ENCODE results near the gene MAPK8IP3. TPM values are rescaled to one million over a fixed set of nuclear protein-coding genes. Genes with fewer than 3 reads are reported as not detected.

Gene MAPK8IP3
- total RNA-seq, 2 experiments from 2014 or later: 101 to 108 TPM

DNA sequence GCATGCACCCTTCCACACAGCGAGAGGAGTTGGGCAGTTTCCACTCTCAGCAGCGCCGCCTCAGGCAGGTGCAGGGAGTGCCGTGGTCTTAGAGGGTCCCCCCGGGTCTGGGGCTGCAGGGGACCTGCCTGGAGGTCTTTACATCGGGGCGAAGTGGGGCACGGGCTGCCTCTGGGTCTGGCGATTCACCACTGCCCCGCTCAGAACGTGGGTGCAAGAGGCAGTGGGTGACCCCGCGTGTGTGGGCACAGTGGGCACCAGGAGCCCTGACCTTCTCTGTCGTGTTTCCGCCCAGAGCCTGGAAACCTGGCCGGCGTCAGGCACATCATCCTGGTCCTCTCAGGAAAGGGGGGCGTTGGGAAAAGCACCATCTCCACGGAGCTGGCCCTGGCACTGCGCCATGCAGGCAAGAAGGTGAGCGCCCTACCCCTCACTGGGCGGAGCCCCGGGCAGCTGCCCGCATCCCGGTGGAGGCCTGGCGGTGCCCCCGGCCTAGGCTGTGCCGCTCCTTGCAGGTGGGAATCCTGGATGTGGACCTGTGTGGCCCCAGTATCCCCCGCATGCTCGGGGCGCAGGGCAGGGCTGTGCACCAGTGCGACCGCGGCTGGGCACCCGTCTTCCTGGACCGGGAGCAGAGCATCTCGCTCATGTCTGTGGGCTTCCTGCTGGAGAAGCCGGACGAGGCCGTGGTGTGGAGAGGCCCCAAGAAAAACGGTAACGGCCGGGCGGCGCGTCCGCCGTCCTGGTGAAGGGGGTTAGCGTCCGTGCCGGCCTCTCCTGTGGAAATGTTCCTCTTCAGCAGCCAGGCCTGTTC is 80.5 kb downstream of the MAPK8IP3 start:
- Mint-ChIP-seq H3K4me1 (peaks cover 18% of the 10 kb centered on the region), H3K27ac (no peak overlapping the region), H3K27me3 (no peaks in the 10 kb centered on the region), H3K9me3 (no peaks in the 10 kb centered on the region), H3K4me3 (no peak overlapping the region), H3K36me3 (ENCODE audit: low read depth) (peaks cover 10% of the 10 kb centered on the region)
- POLR2A ChIA-PET: no interaction called here
- DNase-seq: no peak
- CTCF ChIA-PET: no interaction called here

DNA sequence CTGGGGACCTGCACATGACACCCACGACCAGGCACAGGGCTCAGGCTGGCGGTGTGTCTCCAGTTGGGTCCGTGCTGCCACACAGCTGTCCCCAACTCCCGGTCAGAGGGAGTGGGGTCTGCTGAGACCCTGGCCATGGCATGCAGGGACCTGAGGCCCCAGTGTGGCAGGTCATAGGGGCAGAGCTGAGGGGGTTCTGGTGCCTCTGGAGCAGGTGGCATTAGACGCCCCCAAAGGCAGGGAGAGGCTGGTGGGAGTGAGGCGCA is 81.0 kb downstream of the MAPK8IP3 start:
- ChIA-PET CTCF (no interaction called here), POLR2A (no interaction called here)
- peaks cover 8% of the 10 kb centered on the region for H3K36me3 Mint-ChIP-seq (ENCODE audit: low read depth)
- H3K9me3 Mint-ChIP-seq: no peaks in the 10 kb centered on the region
- H3K27me3 Mint-ChIP-seq: no peaks in the 10 kb centered on the region
- H3K4me3 Mint-ChIP-seq: no peak overlapping the region
- DNase-seq: no peak
- no peak overlapping the region for H3K27ac Mint-ChIP-seq
- peaks cover 13% of the 10 kb centered on the region for H3K4me1 Mint-ChIP-seq

DNA sequence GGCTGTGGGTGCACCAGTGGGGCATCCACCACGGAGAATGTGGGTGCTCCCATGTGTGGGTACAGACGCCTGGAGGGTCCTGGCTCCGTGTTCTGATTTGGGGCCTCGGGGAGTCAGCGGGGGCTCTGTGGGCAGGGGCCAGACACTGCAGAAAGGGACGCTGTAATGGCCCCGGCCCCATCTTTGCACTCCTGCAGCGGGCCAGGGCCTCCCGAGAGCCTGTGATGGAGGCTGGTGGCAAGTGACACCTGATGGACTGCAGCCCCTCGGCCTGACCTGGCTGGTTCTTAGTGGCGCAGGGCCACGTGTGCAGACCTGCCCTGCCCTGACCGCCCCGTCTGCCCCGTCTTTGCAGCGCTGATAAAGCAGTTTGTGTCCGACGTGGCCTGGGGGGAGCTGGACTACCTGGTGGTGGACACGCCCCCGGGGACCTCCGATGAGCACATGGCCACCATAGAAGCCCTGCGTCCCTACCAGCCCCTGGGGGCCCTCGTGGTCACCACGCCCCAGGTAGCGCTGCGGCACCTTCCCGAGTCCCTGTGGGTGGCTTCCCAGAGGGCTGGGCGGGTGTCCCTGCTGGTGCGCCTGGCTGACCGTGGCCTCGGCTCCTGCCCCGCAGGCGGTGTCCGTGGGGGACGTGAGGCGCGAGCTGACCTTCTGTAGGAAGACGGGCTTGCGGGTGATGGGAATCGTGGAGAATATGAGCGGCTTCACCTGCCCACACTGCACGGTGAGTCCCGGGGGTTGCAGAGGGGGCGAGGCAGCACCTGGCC is 81.5 kb downstream of the MAPK8IP3 start:
- Mint-ChIP-seq H3K4me3 (no peak overlapping the region), H3K27me3 (no peaks in the 10 kb centered on the region), H3K9me3 (no peaks in the 10 kb centered on the region), H3K36me3 (ENCODE audit: low read depth) (peaks cover 8% of the 10 kb centered on the region), H3K27ac (no peak overlapping the region), H3K4me1 (peaks cover 13% of the 10 kb centered on the region)
- ChIA-PET CTCF (interaction anchor here (0.6 to 0.8 kb wide), 2 partner anchors 12 to 82 kb away, joined by 3 to 4 read pairs; no protein-coding TSS in a partner anchor), POLR2A (no interaction called here)
- no peak for DNase-seq

DNA sequence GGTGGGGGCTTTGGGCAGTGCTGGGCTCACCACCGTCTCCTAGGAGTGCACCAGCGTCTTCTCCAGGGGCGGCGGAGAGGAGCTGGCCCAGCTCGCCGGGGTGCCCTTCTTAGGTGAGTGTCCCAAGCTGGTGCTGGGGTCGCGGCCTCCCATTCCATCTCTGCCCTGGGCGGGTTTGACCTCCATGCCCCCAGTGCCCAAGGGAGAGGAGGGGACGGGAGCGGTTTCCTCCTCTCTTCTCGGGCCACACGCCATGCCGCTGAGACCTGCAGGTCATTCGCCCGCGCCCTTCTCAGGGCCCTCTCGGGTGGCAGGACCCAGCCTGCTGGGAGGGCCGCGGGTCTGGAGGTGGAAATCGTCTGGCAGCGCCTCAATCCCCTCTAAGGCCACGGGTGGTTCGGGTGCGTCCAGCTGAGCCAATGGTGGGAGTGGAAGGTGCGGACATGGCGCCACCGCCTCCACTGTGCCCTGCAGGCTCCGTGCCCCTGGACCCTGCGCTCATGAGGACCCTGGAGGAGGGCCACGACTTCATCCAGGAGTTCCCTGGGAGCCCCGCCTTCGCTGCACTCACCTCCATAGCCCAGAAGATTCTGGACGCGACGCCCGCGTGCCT is 82.2 kb downstream of the MAPK8IP3 start:
- CTCF ChIA-PET: interaction anchor here (0.6 to 0.8 kb wide), 2 partner anchors 13 to 675 kb away, joined by 3 to 4 read pairs; no protein-coding TSS in a partner anchor
- Mint-ChIP-seq H3K4me1 (peaks cover 12% of the 10 kb centered on the region), H3K27ac (no peak overlapping the region), H3K9me3 (no peaks in the 10 kb centered on the region), H3K27me3 (no peaks in the 10 kb centered on the region), H3K36me3 (ENCODE audit: low read depth) (peaks cover 7% of the 10 kb centered on the region), H3K4me3 (no peak overlapping the region)
- POLR2A ChIA-PET: no interaction called here
- DNase-seq: no peak

DNA sequence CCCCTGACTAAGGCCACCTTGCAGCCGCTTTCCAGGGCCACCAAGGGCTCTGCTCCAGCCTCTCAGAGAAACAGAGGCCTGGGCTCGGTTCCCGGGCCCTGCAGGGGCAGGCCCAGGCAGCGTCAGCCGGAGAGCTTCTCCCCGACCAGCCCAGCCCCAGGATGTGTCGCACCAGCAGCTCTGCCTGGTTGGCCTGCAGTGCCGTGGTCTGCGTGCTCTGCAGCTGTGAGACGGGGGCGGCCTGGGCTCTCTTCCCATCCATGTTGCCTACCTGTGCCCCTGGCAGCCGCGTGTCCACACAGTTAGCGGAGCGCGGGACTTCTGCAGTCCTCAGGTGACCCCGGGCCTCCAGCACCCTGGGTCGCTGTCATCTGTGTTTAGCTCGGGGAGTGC is 82.7 kb downstream of the MAPK8IP3 start:
- DNase-seq: no peak
- H3K9me3 Mint-ChIP-seq: no peaks in the 10 kb centered on the region
- H3K27ac Mint-ChIP-seq: no peak overlapping the region
- ChIA-PET CTCF (interaction anchor here (0.6 kb wide), 1 partner anchor 675 kb away, joined by 3 read pairs; no protein-coding TSS in a partner anchor), POLR2A (no interaction called here)
- H3K4me3 Mint-ChIP-seq: no peak overlapping the region
- H3K4me1 Mint-ChIP-seq: peaks cover 8% of the 10 kb centered on the region
- peaks cover 4% of the 10 kb centered on the region for H3K36me3 Mint-ChIP-seq (ENCODE audit: low read depth)
- no peaks in the 10 kb centered on the region for H3K27me3 Mint-ChIP-seq

DNA sequence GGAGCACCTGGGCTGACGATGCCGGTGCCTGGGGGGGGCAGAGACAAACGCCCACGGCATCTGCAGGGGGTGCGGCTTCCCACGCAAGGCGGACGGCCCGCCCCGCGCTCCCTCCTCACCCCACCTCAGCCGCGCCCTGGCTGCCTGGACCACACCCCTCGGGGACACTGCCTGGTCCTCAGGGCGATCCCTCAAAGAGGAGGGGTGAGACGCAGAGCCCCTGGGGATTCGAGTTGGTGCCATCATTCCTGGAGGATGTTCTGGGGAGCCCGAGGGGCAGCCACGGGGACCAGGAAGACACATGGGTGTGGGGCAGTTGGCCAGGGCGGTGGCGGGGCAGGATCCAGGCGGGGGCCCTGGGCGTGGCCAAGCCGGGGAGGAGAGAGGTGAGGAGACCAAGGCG is 83.6 kb downstream of the MAPK8IP3 start:
- Mint-ChIP-seq H3K27ac (no peak overlapping the region), H3K4me3 (no peak overlapping the region), H3K4me1 (peaks cover 2% of the 10 kb centered on the region), H3K9me3 (no peaks in the 10 kb centered on the region), H3K36me3 (ENCODE audit: low read depth) (peaks cover 4% of the 10 kb centered on the region), H3K27me3 (no peaks in the 10 kb centered on the region)
- ChIA-PET CTCF (no interaction called here), POLR2A (no interaction called here)
- DNase-seq: no peak

DNA sequence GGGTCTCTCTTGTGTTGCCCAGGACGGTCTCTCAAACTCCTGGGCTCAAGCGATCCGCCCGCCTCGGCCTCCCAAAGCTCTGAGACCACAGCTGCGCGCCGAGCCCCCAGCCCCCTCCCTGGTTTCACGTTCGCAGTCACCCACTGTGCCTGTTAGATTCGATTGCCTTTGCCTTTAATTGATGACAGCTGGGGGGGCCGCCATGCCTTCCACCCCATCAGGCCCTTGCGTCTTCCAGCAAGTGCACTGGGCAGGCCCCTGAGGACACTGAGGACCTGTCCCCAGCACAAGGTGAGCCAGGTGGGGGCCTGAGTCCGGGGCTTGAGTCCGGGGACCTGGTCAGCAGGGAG is 84.2 kb downstream of the MAPK8IP3 start:
- ChIA-PET CTCF (no interaction called here), POLR2A (no interaction called here)
- no peak overlapping the region for H3K4me3 Mint-ChIP-seq

DNA sequence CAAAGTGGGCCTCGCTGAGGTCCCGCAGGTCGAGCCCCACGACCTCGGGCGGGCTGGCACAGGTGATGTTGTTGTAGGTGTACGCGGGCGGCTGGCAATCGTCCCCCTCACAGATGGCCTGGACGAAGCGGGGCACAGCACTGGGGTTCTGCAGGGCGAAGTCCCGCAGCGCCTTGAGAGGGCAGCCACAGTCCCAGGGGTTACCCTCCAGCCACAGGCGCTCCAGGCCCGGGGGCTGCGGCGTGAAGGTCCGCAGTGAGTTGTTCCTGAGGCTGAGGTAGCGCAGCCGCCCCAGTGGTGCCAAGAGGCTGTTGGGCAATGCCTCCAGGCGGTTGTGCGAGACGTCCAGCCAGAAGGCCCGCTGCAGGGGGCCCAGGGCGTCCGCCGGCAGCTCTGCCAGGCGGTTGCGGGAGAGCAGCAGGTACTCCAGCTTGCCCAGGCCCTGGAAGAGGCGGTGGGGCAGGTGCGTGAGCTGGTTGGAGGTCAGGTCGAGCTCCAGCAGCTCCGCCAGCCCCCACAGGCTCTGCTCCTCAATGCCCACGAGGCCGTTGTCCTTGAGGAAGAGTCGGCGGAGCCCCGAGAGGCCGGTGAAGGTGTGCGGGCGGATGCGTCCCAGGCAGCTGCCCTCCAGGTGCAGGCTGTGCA is 84.7 kb downstream of the MAPK8IP3 start:
- Mint-ChIP-seq H3K36me3 (ENCODE audit: low read depth) (peaks cover 4% of the 10 kb centered on the region), H3K27ac (no peak overlapping the region), H3K9me3 (no peaks in the 10 kb centered on the region), H3K27me3 (no peaks in the 10 kb centered on the region), H3K4me1 (no peaks in the 10 kb centered on the region), H3K4me3 (no peak overlapping the region)
- DNase-seq: no peak
- ChIA-PET CTCF (interaction anchor here (1.5 kb wide), 1 partner anchor 8 kb away, joined by 6 read pairs; the partner anchor contains the start of genes NUBP2 and SPSB3), POLR2A (no interaction called here)

More for the DNA sequence above, 84.2 kb downstream of the MAPK8IP3 start:
- no peaks in the 10 kb centered on the region for H3K27me3 Mint-ChIP-seq
- H3K27ac Mint-ChIP-seq: no peak overlapping the region
- H3K4me1 Mint-ChIP-seq: no peaks in the 10 kb centered on the region
- no peaks in the 10 kb centered on the region for H3K9me3 Mint-ChIP-seq
- H3K36me3 Mint-ChIP-seq (ENCODE audit: low read depth): peaks cover 4% of the 10 kb centered on the region
- no peak for DNase-seq

DNA sequence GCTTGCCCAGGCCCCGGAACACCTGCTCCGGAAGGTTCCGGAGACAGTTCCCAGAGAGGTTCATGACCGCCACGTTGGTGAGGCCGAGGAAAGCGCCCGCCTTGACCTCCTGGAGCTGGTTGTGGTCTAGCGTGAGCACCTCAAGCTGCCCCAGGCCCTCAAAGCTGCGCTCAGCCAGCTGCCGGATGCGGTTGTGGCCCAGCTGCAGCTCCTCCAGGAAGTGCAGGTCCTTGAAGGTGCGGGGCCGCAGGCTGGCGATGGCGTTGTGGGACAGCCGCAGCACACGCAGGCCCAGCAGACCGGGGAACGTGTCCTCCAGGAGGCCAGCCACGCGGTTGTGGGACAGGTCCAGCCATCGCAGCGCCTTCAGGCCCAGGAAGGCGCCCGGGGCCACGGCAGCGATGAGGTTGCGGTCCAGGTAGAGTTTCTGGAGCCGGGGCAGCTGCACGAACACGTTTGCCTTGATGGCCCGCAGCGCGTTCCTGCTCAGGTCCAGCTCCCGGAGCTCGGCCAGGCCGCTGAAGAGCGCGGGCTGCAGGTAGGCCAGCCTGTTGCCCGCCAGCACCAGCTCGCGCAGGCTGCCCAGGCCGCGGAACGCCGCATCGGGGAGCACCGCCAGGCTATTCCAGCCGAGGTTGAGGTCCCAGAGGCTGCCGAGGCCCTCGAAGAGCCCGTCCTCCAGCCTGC is 85.4 kb downstream of the MAPK8IP3 start:
- Mint-ChIP-seq H3K4me3 (no peak overlapping the region), H3K36me3 (ENCODE audit: low read depth) (peaks cover 4% of the 10 kb centered on the region), H3K27ac (no peak overlapping the region), H3K9me3 (no peaks in the 10 kb centered on the region), H3K4me1 (no peaks in the 10 kb centered on the region), H3K27me3 (no peaks in the 10 kb centered on the region)
- POLR2A ChIA-PET: no interaction called here
- no peak for DNase-seq
- CTCF ChIA-PET: interaction anchor here (1.5 kb wide), 1 partner anchor 9 kb away, joined by 6 read pairs; the partner anchor contains the start of genes NUBP2 and SPSB3

DNA sequence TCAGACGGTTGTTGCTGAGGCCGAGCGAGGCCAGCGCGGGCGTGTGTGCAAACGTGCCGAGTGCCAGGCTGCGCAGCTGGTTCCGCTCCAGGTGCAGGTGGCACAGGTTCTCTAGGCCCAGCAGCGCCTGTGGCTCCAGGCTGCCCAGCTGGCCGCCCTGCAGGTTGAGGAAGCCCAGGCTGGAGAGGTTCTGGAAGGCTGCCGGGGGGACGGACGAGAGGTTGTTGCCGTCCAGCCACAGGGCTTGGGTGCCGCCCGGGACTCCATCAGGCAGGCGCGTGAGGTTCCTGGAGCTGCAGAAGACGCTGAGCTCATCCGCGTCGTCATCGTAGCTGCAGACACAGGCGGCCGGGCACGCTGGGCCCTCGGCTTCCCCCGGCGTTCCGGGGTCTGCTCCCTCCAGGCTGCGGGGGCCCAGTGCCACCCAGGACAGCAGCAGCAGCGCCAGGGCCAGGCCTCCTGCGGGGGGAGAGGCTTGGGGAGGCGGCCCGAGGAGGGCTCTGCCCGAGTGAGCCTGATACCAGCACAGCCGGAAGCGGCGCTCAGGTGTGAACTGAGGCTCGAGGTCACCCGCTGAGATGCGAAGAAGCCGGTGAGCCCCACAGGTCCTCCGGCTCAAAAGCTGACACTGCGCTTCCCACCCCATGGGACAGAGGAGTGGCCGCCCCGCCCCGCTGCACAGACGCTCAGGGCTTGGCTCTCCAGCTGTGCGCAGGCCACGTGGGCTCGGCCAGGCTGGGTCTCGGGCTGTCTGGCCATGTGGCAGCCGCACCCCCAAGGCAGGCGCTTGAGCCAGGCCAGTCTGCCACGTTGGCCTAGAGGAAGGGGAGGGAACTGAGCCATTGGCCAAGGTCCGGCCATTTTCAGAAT is 86.2 kb downstream of the MAPK8IP3 start:
- H3K27ac Mint-ChIP-seq: no peak overlapping the region
- ChIA-PET CTCF (interaction anchor here (0.6 to 1.5 kb wide), 2 partner anchors 9 to 1043 kb away, joined by 4 to 6 read pairs; partner anchors contain the start of genes NUBP2 and SPSB3), POLR2A (no interaction called here)
- H3K9me3 Mint-ChIP-seq: peaks cover 1% of the 10 kb centered on the region
- H3K36me3 Mint-ChIP-seq (ENCODE audit: low read depth): peaks cover 6% of the 10 kb centered on the region
- no peak for DNase-seq
- no peaks in the 10 kb centered on the region for H3K27me3 Mint-ChIP-seq
- H3K4me3 Mint-ChIP-seq: no peak overlapping the region
- no peaks in the 10 kb centered on the region for H3K4me1 Mint-ChIP-seq

DNA sequence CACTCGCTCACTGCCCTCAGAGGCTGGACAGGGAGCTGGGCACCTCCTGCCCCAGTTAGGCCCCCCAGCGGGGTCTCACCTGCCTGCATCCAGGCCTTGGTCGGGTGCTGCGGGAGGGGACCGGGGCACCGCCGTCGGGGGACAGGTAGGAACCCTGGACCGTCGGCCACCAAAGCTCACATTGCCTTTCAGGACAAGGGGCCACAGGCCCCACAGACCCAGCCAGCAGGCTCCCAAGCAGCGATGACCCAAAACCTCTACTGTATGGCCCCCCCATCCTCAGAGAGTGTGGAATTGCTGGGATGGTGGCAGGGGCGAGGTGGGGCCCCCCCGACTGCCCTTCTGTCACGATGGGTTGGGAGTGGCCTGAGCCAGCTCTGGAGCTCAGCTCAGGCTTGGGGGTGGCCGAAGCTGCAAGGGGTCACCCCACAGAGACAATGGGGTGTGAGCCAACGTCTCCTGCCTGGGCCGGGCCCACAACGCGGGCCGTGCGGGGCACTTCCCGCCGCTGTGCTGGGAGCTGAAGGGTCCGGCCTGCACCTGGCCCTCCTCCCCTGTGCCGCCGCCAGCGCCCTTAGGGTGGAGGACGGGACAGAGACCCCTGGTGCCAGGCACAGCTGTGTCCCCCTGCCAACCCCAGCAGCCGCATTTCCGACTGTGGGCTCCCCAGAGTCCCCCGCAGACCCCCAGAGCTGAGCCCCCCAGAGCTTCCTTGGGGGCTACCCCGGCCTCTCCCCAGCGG is 87.0 kb downstream of the MAPK8IP3 start:
- no peak for DNase-seq
- H3K9me3 Mint-ChIP-seq: peaks cover 3% of the 10 kb centered on the region
- no peaks in the 10 kb centered on the region for H3K27me3 Mint-ChIP-seq
- no peaks in the 10 kb centered on the region for H3K4me1 Mint-ChIP-seq
- H3K36me3 Mint-ChIP-seq (ENCODE audit: low read depth): peaks cover 12% of the 10 kb centered on the region
- no peak overlapping the region for H3K27ac Mint-ChIP-seq
- ChIA-PET POLR2A (no interaction called here), CTCF (interaction anchor here (0.5 to 0.6 kb wide), 2 partner anchors 955 to 1044 kb away, joined by 3 to 4 read pairs; no protein-coding TSS in a partner anchor)
- H3K4me3 Mint-ChIP-seq: no peak overlapping the region

Measured in activated CD4-positive, alpha-beta T cell treated with anti-CD3 and anti-CD28 coated beads, Interleukin-2, amount 10 ng/mL, durations not matched to agents 7 days and 5 days (primary cell).